ENCODE results near the gene JPH3.

DNA sequence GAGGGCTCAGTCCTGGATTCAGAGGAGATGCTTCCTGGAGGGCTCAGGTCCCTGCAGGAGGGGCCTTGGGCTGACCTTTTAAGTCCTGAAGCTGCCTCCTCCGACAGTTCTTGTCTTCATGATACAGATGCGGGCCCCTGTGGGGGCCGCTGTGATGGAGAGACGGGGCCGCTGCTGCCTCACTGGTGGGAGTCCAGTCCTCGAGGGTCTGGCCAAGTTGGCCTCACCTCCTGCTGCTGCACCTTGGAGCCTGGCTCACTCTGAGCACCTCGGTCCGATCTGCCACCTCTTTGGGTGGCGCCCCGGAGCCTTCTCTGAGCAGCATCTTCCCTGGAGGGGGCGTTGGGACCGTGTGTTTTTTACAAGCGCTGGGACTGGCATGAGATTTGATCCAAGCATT lies 84.4 kb downstream of the JPH3 start:
- TF ChIP-seq POLR2AphosphoS5 (IDR thresholded peaks at IDR 0.05) = no peak
- no peak for TF ChIP-seq POLR2A (IDR thresholded peaks at IDR 0.05)
- TF ChIP-seq, protein P1, sequence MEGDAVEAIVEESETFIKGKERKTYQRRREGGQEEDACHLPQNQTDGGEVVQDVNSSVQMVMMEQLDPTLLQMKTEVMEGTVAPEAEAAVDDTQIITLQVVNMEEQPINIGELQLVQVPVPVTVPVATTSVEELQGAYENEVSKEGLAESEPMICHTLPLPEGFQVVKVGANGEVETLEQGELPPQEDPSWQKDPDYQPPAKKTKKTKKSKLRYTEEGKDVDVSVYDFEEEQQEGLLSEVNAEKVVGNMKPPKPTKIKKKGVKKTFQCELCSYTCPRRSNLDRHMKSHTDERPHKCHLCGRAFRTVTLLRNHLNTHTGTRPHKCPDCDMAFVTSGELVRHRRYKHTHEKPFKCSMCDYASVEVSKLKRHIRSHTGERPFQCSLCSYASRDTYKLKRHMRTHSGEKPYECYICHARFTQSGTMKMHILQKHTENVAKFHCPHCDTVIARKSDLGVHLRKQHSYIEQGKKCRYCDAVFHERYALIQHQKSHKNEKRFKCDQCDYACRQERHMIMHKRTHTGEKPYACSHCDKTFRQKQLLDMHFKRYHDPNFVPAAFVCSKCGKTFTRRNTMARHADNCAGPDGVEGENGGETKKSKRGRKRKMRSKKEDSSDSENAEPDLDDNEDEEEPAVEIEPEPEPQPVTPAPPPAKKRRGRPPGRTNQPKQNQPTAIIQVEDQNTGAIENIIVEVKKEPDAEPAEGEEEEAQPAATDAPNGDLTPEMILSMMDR (IDR thresholded peaks at IDR 0.05 in 8 of 11, conservative IDR thresholded peaks at IDR 0.05 in 3 of 11) = no peak
